G401 (cell line): ENCODE results near the gene CYP2W1. TPM values are rescaled to one million over a fixed set of nuclear protein-coding genes. Genes with fewer than 3 reads are reported as not detected.
"Not testable (repeated sequence)": the region's sequence is repeated elsewhere in the genome, so short reads cannot be mapped to it uniquely, and the experiment has no call there.

Experiments
- DNase-seq: peaks from one replicate; pipeline ENCODE4 v3.0.0-alpha.2; 2015; ENCODE audit warnings: low spot score
- in situ Hi-C: cut with HindIII; loops from 2 replicates; pipeline ENCODE4 v1.10.0; 2016; ENCODE audit warnings: low sequenced_read_pairs, mixed read lengths
- total RNA-seq: library from RNA; depleted of rRNA; stranded (reverse); fragments of >200 nt; shearing (Covaris generic); gene quantifications from 2 replicates; pipeline ENCODE4 v1.2.3, GENCODE V29; 2014; rRNA removed

Gene CYP2W1
- total RNA-seq, 1 experiment from 2014 or later, result 0.34 TPM

DNA sequence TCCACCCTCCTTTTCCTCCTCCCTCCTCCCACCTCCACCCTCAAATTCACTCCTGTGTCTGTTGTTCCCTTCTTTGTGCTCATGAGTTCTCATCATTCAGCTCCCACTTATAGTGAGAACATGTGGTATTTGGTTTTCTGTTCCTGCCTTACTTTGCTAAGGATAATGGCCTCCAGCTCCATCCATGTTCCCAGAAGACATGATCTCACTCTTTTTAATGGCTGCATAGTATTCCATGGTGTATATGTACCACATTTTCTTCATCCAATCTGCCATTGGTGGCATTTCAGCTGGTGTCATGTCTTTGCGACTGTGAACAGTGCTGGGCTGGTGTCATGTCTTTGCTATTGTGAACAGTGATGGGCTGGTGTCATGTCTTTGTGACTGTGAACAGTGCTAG, 51.8 kb downstream of the CYP2W1 start:
- in situ Hi-C loops, DNase-seq: not testable (repeated sequence)

DNA sequence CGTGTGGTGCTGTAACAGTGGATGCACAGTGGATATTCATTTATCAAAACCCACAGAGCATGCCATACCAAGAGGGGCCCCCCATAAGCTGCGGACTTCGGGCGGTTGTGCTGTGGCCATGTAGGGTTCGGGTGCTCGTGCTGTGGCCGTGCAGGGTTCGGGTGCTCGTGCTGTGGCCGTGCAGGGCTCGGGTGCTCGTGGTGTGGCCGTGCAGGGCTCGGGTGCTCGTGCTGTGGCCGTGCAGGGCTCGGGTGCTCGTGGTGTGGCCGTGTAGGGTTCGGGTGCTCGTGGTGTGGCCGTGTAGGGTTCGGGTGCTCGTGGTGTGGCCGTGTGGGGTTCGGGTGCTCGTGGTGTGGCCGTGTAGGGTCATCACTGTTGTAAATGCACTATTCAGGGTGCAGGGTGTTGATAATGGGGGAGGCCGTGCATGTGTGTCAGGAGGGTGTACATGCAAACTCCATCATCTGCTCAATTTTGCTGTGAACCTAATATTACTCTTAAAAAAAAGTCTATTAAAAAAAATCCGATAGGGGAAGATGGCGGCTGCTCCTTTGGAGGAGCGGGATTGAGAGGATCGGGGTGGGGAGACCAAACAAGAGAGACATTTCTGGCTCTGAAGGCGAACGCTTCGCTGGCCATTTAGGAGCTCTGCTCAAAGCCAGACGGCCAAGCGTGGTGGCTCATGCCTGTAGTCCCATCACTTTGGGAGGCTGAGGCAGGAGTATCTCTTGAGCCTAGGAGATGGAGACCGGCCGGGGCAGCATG, 53.4 kb downstream of the CYP2W1 start:
- DNase-seq, in situ Hi-C loops: not testable (repeated sequence)

Other genes starting within 250 kb of the CYP2W1 start
- 55.9 and 107 TPM in 2 replicates for gene SUN1, start 150.7 kb upstream of the CYP2W1 start, total RNA-seq
- gene GET4, start 106.6 kb upstream of the CYP2W1 start, total RNA-seq, result 98.5 and 102 TPM in 2 replicates
- gene ADAP1, start 28.5 kb upstream of the CYP2W1 start, total RNA-seq, result 11.7 and 21.3 TPM in 2 replicates
- 5.5 and 10.6 TPM in 2 replicates for gene COX19, start 7.6 kb upstream of the CYP2W1 start, total RNA-seq
- gene GPR146, start 61.4 kb downstream of the CYP2W1 start, total RNA-seq, result 1.2 TPM in 1 of 2 replicates, not detected in the other
- 1.4 and 3.5 TPM in 2 replicates for gene GPER1, start 104.9 kb downstream of the CYP2W1 start, total RNA-seq
- 17.7 and 26.5 TPM in 2 replicates for gene ZFAND2A, start 177.0 kb downstream of the CYP2W1 start, total RNA-seq
- gene UNCX, start 249.7 kb downstream of the CYP2W1 start, total RNA-seq, result 0.10 and 0.25 TPM in 2 replicates